HEK293 (cell line): Measurements from ENCODE around the gene C11orf91.
A peak's percentile ranks its signal among the peaks of the same experiment; 100 is the strongest.

Source experiments
- CTCF ChIA-PET: fragments of 350-600 bp; formaldehyde crosslinking; extraction: SDS; loops from one replicate; lab custom pipeline; 2021; ENCODE audit warnings: antibody characterized with exemption; lab: Yijun Ruan, JAX
- POLR2A ChIA-PET: fragments of 300-600 bp; formaldehyde crosslinking; extraction: SDS; loops from one replicate; lab custom pipeline; 2020; ENCODE audit warnings: antibody characterized with exemption, inconsistent platforms; lab: Yijun Ruan, JAX
- H3K27ac ChIP-seq: fragments of 200-500 bp; sonication (Bioruptor generic); 2 replicates; pipeline ENCODE4 v1.5.1; 2014; ENCODE audit warnings: low read depth, low read length, control low read depth, inconsistent platforms; ENCODE audit errors: extremely low read depth
- H3K36me3 ChIP-seq, 2 experiments: fragments of 200-500 bp in 1 of 2; sonication (Bioruptor generic) in 1 of 2; 1 replicate in 1 of 2; 2 replicates in 1 of 2; pipeline ENCODE4 v1.5.1; 2014 to 2017; ENCODE audit warnings: inconsistent platforms in 2 of 2, low read length in 2 of 2; ENCODE audit not compliant: control insufficient read depth in 2 of 2, insufficient read depth in 1 of 2
- H3K4me1 ChIP-seq: fragments of 200-500 bp; sonication (Bioruptor generic); 2 replicates; pipeline ENCODE4 v1.5.1; 2014; ENCODE audit warnings: mild to moderate bottlenecking, low read length, inconsistent platforms; ENCODE audit not compliant: control insufficient read depth, insufficient read depth
- H3K4me3 ChIP-seq: 2 replicates; pipeline ENCODE4 v1.5.1; 2011; ENCODE audit warnings: low read depth, mild to moderate bottlenecking, control low read depth, low read length, moderate library complexity
- H3K9me3 ChIP-seq: fragments of 200-500 bp; sonication (Bioruptor generic); 2 replicates; pipeline ENCODE4 v1.5.1; 2014; ENCODE audit warnings: low read depth, low read length, inconsistent platforms; ENCODE audit not compliant: control insufficient read depth, insufficient read depth
- BCL11B ChIP-seq: fragments of 450-650 bp; formaldehyde crosslinking; IDR thresholded peaks from 2 replicates; pipeline ENCODE4 v1.5.1; 2016; ENCODE audit warnings: low read depth, missing biosample characterization, missing genetic modification characterization
- EGR2 ChIP-seq: fragments of 450-650 bp; formaldehyde crosslinking; IDR thresholded peaks from 2 replicates; pipeline ENCODE4 v1.5.1; 2016; ENCODE audit warnings: low read depth, missing biosample characterization, missing genetic modification characterization
- GLI2 ChIP-seq: fragments of 450-650 bp; formaldehyde crosslinking; IDR thresholded peaks from 2 replicates; pipeline ENCODE4; 2017; ENCODE audit warnings: missing biosample characterization, missing genetic modification characterization, low read depth, borderline replicate concordance
- MZF1 ChIP-seq: fragments of 450-650 bp; formaldehyde crosslinking; IDR thresholded peaks from 2 replicates; pipeline ENCODE4 v1.5.1; 2017; ENCODE audit warnings: missing biosample characterization, missing genetic modification characterization, borderline replicate concordance
- SCRT2 ChIP-seq: fragments of 450-650 bp; formaldehyde crosslinking; IDR thresholded peaks from 2 replicates; pipeline ENCODE4 v1.5.1; 2016; ENCODE audit warnings: missing biosample characterization, missing genetic modification characterization
- SP7 ChIP-seq: fragments of 450-650 bp; formaldehyde crosslinking; IDR thresholded peaks from 2 replicates; pipeline ENCODE4 v1.5.1; 2016; ENCODE audit warnings: missing biosample characterization, missing genetic modification characterization
- ZBTB17 ChIP-seq: fragments of 450-650 bp; formaldehyde crosslinking; IDR thresholded peaks from 2 replicates; pipeline ENCODE4 v1.5.1; 2016; ENCODE audit warnings: missing biosample characterization, missing genetic modification characterization
- ZBTB20 ChIP-seq: fragments of 450-650 bp; formaldehyde crosslinking; IDR thresholded peaks from 2 replicates; pipeline ENCODE4 v1.5.1; 2016; ENCODE audit warnings: missing biosample characterization, missing genetic modification characterization
- ZFP3 ChIP-seq: fragments of 450-650 bp; formaldehyde crosslinking; IDR thresholded peaks from 2 replicates; pipeline ENCODE4 v1.5.1; 2016; ENCODE audit warnings: low read depth, missing biosample characterization, missing genetic modification characterization
- ZFP37 ChIP-seq: fragments of 450-650 bp; formaldehyde crosslinking; IDR thresholded peaks from 2 replicates; pipeline ENCODE4 v1.5.1; 2016; ENCODE audit warnings: missing biosample characterization, missing genetic modification characterization
- ZNF114 ChIP-seq: fragments of 450-650 bp; formaldehyde crosslinking; IDR thresholded peaks from 2 replicates; pipeline ENCODE4 v1.5.0; 2017; ENCODE audit warnings: missing biosample characterization, missing genetic modification characterization
- ZNF184 ChIP-seq: fragments of 450-650 bp; IDR thresholded peaks from 2 replicates; pipeline ENCODE4 v1.5.1; 2018; ENCODE audit warnings: missing biosample characterization, mild to moderate bottlenecking, missing genetic modification characterization
- ZNF335 ChIP-seq: fragments of 450-650 bp; formaldehyde crosslinking; conservative IDR thresholded peaks from 2 replicates; pipeline ENCODE4 v1.5.1; 2016; ENCODE audit warnings: missing biosample characterization, missing genetic modification characterization
- ZNF423 ChIP-seq: fragments of 450-650 bp; formaldehyde crosslinking; IDR thresholded peaks from 2 replicates; pipeline ENCODE4 v1.5.1; 2016; ENCODE audit warnings: missing biosample characterization, missing genetic modification characterization
- ZNF521 ChIP-seq: fragments of 450-650 bp; formaldehyde crosslinking; IDR thresholded peaks from 2 replicates; pipeline ENCODE4 v1.5.1; 2017; ENCODE audit warnings: missing biosample characterization, mild to moderate bottlenecking, missing genetic modification characterization
- ZNF610 ChIP-seq: fragments of 450-650 bp; formaldehyde crosslinking; IDR thresholded peaks from 2 replicates; pipeline ENCODE4 v1.5.1; 2016; ENCODE audit warnings: missing biosample characterization, missing genetic modification characterization, borderline replicate concordance
- ZNF768 ChIP-seq: fragments of 450-650 bp; formaldehyde crosslinking; IDR thresholded peaks from 2 replicates; pipeline ENCODE4 v1.5.1; 2018; ENCODE audit warnings: missing biosample characterization, mild to moderate bottlenecking, missing genetic modification characterization
- TF ChIP-seq, protein P1 (sequence below): fragments of 450-650 bp; formaldehyde crosslinking; IDR thresholded peaks from 2 replicates; pipeline ENCODE4 v1.5.1; 2016; ENCODE audit warnings: missing biosample characterization, missing genetic modification characterization
- TF ChIP-seq, protein P2 (sequence below): fragments of 450-650 bp; formaldehyde crosslinking; IDR thresholded peaks from 2 replicates; pipeline ENCODE4 v1.5.1; 2017; ENCODE audit warnings: missing biosample characterization, missing genetic modification characterization
- TF ChIP-seq, protein P3 (sequence below): fragments of 450-650 bp; formaldehyde crosslinking; IDR thresholded peaks from 2 replicates; pipeline ENCODE4 v1.5.1; 2016; ENCODE audit warnings: missing biosample characterization, missing genetic modification characterization
- TF ChIP-seq, protein P4 (sequence below): fragments of 450-650 bp; formaldehyde crosslinking; IDR thresholded peaks from 2 replicates; pipeline ENCODE4 v1.5.1; 2017; ENCODE audit warnings: missing biosample characterization, missing genetic modification characterization

Gene C11orf91

DNA sequence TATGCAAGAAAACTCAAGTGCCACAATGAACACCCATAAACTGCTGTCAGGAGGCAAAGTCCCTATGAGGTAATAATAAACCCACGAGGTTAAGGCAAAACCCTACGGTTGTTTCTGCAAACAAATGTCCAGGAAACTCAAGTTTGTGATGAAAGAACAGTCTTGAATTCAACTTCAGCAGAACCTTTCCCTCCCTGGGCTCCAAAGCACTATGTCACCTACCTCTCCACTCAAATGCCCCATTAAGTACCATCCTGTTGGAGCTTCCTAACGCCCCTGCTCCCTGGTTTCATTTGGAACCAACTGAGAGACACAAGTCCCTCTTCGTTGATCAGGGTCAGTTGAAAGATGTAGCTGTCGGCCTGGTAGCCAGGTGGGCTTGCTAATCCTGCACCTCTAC lies 2.6 kb upstream of the C11orf91 start:
- Histone ChIP-seq H3K4me3 (no peak overlapping the region), H3K36me3 (peaks cover 0 to 29% of the 10 kb centered on the region in 2 experiments; a peak in 1 of 3 replicates), H3K4me1 (no peaks in the 10 kb centered on the region), H3K27ac (no peak overlapping the region), H3K9me3 (no peaks in the 10 kb centered on the region)
- TF ChIP-seq ZNF114 (no peak), ZNF610 (tag by site-specific recombination) (no peak)
- TF ChIP-seq, protein P1, sequence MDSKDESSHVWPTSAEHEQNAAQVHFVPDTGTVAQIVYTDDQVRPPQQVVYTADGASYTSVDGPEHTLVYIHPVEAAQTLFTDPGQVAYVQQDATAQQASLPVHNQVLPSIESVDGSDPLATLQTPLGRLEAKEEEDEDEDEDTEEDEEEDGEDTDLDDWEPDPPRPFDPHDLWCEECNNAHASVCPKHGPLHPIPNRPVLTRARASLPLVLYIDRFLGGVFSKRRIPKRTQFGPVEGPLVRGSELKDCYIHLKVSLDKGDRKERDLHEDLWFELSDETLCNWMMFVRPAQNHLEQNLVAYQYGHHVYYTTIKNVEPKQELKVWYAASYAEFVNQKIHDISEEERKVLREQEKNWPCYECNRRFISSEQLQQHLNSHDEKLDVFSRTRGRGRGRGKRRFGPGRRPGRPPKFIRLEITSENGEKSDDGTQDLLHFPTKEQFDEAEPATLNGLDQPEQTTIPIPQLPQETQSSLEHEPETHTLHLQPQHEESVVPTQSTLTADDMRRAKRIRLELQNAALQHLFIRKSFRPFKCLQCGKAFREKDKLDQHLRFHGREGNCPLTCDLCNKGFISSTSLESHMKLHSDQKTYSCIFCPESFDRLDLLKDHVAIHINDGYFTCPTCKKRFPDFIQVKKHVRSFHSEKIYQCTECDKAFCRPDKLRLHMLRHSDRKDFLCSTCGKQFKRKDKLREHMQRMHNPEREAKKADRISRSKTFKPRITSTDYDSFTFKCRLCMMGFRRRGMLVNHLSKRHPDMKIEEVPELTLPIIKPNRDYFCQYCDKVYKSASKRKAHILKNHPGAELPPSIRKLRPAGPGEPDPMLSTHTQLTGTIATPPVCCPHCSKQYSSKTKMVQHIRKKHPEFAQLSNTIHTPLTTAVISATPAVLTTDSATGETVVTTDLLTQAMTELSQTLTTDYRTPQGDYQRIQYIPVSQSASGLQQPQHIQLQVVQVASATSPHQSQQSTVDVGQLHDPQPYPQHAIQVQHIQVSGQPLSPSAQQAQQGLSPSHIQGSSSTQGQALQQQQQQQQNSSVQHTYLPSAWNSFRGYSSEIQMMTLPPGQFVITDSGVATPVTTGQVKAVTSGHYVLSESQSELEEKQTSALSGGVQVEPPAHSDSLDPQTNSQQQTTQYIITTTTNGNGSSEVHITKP, result no peak
- TF ChIP-seq, protein P2, sequence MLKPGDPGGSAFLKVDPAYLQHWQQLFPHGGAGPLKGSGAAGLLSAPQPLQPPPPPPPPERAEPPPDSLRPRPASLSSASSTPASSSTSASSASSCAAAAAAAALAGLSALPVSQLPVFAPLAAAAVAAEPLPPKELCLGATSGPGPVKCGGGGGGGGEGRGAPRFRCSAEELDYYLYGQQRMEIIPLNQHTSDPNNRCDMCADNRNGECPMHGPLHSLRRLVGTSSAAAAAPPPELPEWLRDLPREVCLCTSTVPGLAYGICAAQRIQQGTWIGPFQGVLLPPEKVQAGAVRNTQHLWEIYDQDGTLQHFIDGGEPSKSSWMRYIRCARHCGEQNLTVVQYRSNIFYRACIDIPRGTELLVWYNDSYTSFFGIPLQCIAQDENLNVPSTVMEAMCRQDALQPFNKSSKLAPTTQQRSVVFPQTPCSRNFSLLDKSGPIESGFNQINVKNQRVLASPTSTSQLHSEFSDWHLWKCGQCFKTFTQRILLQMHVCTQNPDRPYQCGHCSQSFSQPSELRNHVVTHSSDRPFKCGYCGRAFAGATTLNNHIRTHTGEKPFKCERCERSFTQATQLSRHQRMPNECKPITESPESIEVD (tag by site-specific recombination), result 0 out of 2 replicates have a peak, but pooled peaks have one; percentile 7
- CTCF ChIA-PET, result interaction anchor here (1.5 kb wide), 1 partner anchor 15 kb away, joined by 6 read pairs; no protein-coding TSS in a partner anchor
- POLR2A ChIA-PET, result no interaction called here

DNA sequence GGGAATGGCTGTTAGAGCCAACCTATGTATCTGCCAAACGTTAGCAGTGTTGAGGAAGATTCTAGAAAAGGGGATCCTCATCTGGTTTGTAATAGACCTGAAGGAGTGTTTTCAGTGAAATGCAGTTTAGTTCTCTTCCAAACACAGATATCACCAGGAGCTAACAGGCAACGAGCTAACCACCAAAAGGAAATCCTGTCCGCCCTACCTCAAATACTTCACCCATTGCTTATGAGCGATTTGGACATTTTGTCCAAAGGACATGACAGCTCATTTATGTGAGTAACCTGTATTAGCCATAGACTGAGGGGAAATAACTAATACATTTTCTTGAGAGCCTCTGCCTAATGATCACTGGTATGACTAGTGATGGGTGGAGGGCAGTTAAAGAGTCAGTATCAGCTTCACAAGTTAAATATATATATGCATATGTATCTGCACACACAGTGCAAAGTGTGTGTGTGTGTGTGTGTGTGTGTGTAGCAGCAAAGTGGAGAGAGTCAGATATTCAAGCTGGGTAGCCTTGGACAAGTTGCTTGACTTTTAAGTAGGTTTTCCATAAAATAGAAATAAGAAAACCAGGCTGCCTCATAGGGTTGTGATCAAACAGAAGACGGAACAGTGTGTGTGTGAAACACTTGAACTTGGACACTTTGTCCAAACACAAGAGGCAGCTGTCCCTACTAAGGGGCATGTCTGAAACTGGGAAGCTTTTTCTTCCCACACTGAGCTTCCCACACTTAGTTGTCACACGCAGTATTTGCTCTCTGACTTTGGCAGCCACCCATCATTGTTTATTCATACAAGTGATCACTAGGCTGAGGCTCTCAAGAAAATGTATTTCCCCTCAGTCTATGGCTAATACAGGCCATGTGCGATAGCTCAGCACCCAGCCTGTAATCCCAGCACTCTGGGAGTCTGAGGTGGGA lies 940 bp upstream of the C11orf91 start:
- ChIA-PET POLR2A (interaction anchor here (1.8 to 2.9 kb wide), 3 partner anchors 9 to 41 kb away, joined by 6 to 19 read pairs (median 17); partner anchors contain the start of gene CD59), CTCF (interaction anchor here (0.5 to 2.9 kb wide), 8 partner anchors 14 to 339 kb away, joined by 3 to 16 read pairs (median 4); no protein-coding TSS in a partner anchor)
- Histone ChIP-seq H3K9me3 (no peaks in the 10 kb centered on the region), H3K4me1 (no peaks in the 10 kb centered on the region), H3K36me3 (peaks cover 0 to 13% of the 10 kb centered on the region in 2 experiments; a peak in 1 of 3 replicates), H3K4me3 (peak overlapping the region; percentile 62), H3K27ac (no peak overlapping the region)
- no peak for TF ChIP-seq ZFP3
- no peak for TF ChIP-seq SP7 (tag by site-specific recombination)
- TF ChIP-seq ZNF335 (tag by site-specific recombination), result peak; percentile 89
- peak; percentile 50; the same call in 1 of the 2 replicates for TF ChIP-seq EGR2 (tag by site-specific recombination)
- TF ChIP-seq SCRT2 (tag by site-specific recombination), result no peak
- no peak for TF ChIP-seq ZNF768 (tag by site-specific recombination)
- no peak for TF ChIP-seq MZF1 (tag by site-specific recombination)
- no peak for TF ChIP-seq GLI2 (tag by site-specific recombination)
- TF ChIP-seq, protein P3, sequence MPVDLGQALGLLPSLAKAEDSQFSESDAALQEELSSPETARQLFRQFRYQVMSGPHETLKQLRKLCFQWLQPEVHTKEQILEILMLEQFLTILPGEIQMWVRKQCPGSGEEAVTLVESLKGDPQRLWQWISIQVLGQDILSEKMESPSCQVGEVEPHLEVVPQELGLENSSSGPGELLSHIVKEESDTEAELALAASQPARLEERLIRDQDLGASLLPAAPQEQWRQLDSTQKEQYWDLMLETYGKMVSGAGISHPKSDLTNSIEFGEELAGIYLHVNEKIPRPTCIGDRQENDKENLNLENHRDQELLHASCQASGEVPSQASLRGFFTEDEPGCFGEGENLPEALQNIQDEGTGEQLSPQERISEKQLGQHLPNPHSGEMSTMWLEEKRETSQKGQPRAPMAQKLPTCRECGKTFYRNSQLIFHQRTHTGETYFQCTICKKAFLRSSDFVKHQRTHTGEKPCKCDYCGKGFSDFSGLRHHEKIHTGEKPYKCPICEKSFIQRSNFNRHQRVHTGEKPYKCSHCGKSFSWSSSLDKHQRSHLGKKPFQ (tag by site-specific recombination), result no peak
- no peak for TF ChIP-seq ZNF184 (tag by site-specific recombination)
- TF ChIP-seq ZNF423, result no peak
- TF ChIP-seq ZBTB20 (tag by site-specific recombination), result no peak
- no peak for TF ChIP-seq ZFP37
- peak; percentile 58 for TF ChIP-seq ZBTB17 (tag by site-specific recombination)
- TF ChIP-seq, protein P4, sequence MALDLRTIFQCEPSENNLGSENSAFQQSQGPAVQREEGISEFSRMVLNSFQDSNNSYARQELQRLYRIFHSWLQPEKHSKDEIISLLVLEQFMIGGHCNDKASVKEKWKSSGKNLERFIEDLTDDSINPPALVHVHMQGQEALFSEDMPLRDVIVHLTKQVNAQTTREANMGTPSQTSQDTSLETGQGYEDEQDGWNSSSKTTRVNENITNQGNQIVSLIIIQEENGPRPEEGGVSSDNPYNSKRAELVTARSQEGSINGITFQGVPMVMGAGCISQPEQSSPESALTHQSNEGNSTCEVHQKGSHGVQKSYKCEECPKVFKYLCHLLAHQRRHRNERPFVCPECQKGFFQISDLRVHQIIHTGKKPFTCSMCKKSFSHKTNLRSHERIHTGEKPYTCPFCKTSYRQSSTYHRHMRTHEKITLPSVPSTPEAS, result peak; percentile 61
- TF ChIP-seq ZNF521, result no peak
- TF ChIP-seq, protein P1, result no peak
- TF ChIP-seq BCL11B (tag by site-specific recombination), result no peak
